ENCODE results near the gene IKZF4.
"Not testable (repeated sequence)": the region's sequence is repeated elsewhere in the genome, so short reads cannot be mapped to it uniquely, and the experiment has no call there.

The IKZF4 gene

DNA sequence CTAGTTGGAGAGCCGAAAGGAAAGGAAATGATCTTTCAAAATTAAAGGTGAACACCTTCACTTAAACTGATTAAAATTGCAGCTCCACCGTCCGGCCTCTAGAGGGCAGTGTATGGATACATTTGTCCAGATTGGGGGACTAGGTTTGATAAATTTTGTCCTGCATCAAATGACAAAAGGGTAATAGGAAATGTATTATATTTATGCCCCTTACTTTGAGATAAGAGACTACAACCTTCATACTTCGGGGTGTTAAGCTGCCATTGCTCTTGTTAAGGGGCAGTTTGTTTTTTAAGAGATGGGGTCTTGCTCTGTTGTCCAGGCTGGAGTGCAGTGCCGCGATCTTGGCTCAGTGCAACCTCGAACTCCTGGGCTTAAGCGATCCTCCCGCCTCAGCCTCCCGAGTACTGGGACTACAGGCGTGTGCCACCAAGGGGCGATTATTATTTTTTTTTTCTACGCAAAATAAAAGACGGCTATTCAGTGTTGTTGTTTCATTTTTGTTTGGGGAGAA, 24.6 kb upstream of the IKZF4 start:
- no peak overlapping the region for H3K27ac ChIP-seq (ENCODE audit: low read depth, low read length)
- 0 out of 2 replicates have a peak, but pooled peaks cover 3% of the 10 kb centered on the region for H3K36me3 ChIP-seq (ENCODE audit: low read length)
- no peak overlapping the region for H3K4me2 ChIP-seq (ENCODE audit: low read depth, low read length, poor library complexity, severe bottlenecking)

DNA sequence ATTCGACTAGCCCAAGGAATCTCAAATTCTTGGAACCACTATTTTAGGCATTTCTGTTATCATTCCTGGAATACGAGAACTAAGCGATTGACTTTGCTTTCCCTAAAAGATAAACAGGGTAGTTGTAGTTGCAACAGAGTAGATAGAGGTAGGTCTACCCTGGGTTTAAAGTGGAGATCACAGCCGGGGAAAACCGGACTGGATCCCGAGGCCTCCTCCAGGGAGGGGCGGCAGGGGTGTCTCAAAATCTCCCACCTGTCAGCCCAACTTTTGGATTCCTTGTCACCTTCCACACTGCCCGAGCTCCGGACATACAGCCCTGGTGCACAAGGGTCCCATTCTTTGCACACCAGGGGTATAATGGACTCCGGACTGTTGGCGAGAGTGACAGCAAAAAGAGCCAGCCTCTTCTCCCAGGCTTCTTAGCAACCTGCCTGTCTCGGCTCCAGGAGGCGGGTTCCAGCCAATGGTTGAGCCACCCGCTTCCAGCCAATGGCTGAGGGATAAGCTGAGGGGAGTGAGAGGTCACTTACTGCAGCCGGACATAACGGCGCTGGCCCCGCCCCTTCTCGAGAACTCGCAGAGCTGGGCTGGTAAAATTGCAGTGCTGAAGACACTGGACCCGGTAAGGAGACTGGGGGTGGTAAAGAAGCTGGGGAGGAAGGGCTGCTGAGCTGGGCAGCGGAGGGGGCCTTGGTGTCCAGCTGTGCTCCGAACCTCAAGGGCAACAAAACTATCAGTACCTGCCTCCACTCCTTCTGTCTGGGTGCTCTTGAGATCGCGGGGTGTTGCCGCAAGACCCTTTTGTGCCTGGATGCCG, 23.9 kb upstream of the IKZF4 start, which contains the start of gene SUOX:
SUOX (plus strand) TSS at position 562 of the 820 bp plus-strand sequence. CDS start 4,946 bp downstream, outside the sequence.
- H3K36me3 ChIP-seq (ENCODE audit: low read length): 0 out of 2 replicates have a peak, but pooled peaks cover 3% of the 10 kb centered on the region
- no peak within 1 kb of the TSS for H3K27ac ChIP-seq (ENCODE audit: low read depth, low read length)
- H3K4me2 ChIP-seq (ENCODE audit: low read depth, low read length, poor library complexity, severe bottlenecking): no peak within 1 kb of the TSS
- H3K79me2 ChIP-seq (ENCODE audit: insufficient read depth, low read length): no peaks in the 10 kb centered on the region
- no peaks in the 10 kb centered on the region for H3K9me3 ChIP-seq (ENCODE audit: insufficient read depth, low read length)
- no peaks in the 10 kb centered on the region for H4K20me1 ChIP-seq (ENCODE audit: low read depth, low read length)
- H3K9ac ChIP-seq (ENCODE audit: low read length): no peak within 1 kb of the TSS
- H2AFZ ChIP-seq (ENCODE audit: low read depth, low read length, severe bottlenecking): no peak within 1 kb of the TSS
- H3K9me2 ChIP-seq (replicated peaks; ENCODE audit: insufficient read depth, low read length): no peaks in the 10 kb centered on the region
- TF ChIP-seq, protein P1, sequence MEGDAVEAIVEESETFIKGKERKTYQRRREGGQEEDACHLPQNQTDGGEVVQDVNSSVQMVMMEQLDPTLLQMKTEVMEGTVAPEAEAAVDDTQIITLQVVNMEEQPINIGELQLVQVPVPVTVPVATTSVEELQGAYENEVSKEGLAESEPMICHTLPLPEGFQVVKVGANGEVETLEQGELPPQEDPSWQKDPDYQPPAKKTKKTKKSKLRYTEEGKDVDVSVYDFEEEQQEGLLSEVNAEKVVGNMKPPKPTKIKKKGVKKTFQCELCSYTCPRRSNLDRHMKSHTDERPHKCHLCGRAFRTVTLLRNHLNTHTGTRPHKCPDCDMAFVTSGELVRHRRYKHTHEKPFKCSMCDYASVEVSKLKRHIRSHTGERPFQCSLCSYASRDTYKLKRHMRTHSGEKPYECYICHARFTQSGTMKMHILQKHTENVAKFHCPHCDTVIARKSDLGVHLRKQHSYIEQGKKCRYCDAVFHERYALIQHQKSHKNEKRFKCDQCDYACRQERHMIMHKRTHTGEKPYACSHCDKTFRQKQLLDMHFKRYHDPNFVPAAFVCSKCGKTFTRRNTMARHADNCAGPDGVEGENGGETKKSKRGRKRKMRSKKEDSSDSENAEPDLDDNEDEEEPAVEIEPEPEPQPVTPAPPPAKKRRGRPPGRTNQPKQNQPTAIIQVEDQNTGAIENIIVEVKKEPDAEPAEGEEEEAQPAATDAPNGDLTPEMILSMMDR (IDR thresholded peaks at IDR 0.05; ENCODE audit: insufficient read depth, low read length, poor library complexity, severe bottlenecking): no peak
- TF ChIP-seq EZH2phosphoT487 (conservative IDR thresholded peaks at IDR 0.05; ENCODE audit: low read length): no peak
- no peaks in the 10 kb centered on the region for H3K27me3 ChIP-seq (ENCODE audit: low read length)
- H3K4me3 ChIP-seq (ENCODE audit: insufficient read depth, low read length, poor library complexity, severe bottlenecking): no peak within 1 kb of the TSS
- H3F3A ChIP-seq (ENCODE audit: insufficient read depth): peaks cover 9% of the 10 kb centered on the region; the same call in 1 of the 2 replicates

More for the DNA sequence above, 24.6 kb upstream of the IKZF4 start:
- H4K20me1 ChIP-seq (ENCODE audit: low read depth, low read length): no peaks in the 10 kb centered on the region
- H3K79me2 ChIP-seq (ENCODE audit: insufficient read depth, low read length): no peaks in the 10 kb centered on the region
- no peak overlapping the region for H3K9ac ChIP-seq (ENCODE audit: low read length)
- H3K9me3 ChIP-seq (ENCODE audit: insufficient read depth, low read length): no peaks in the 10 kb centered on the region
- H3F3A ChIP-seq (ENCODE audit: insufficient read depth): peaks cover 9% of the 10 kb centered on the region; the same call in 1 of the 2 replicates
- no peak overlapping the region for H2AFZ ChIP-seq (ENCODE audit: low read depth, low read length, severe bottlenecking)
- H3K4me3 ChIP-seq (ENCODE audit: insufficient read depth, low read length, poor library complexity, severe bottlenecking): no peak overlapping the region
- H3K27me3 ChIP-seq (ENCODE audit: low read length): no peaks in the 10 kb centered on the region
- TF ChIP-seq, protein P1 (IDR thresholded peaks at IDR 0.05; ENCODE audit: insufficient read depth, low read length, poor library complexity, severe bottlenecking): peak; percentile 94
- TF ChIP-seq EZH2phosphoT487 (conservative IDR thresholded peaks at IDR 0.05; ENCODE audit: low read length): no peak
- H3K9me2 ChIP-seq (replicated peaks; ENCODE audit: insufficient read depth, low read length): no peaks in the 10 kb centered on the region

DNA sequence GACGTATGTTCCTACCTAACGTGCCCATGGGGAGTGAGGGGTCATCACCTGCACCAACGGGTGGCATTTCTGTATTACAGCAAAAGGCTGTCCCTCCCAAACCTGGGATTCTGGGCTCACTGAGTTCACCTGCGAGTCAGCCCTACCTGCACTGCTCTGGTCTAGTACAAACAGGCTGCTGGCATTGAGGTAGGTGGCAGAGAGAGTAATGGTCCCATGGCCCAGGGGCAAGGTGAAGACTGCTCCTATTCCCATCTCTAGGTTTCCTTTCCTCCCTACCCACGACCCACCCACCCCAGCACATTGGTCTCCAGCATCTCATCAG, 23.3 kb upstream of the IKZF4 start:
- H3K79me2 ChIP-seq (ENCODE audit: insufficient read depth, low read length): no peaks in the 10 kb centered on the region
- H3F3A ChIP-seq (ENCODE audit: insufficient read depth): peaks cover 9% of the 10 kb centered on the region; the same call in 1 of the 2 replicates
- H3K4me3 ChIP-seq (ENCODE audit: insufficient read depth, low read length, poor library complexity, severe bottlenecking): no peak overlapping the region
- no peak for TF ChIP-seq EZH2phosphoT487 (conservative IDR thresholded peaks at IDR 0.05; ENCODE audit: low read length)
- TF ChIP-seq, protein P1 (IDR thresholded peaks at IDR 0.05; ENCODE audit: insufficient read depth, low read length, poor library complexity, severe bottlenecking): no peak
- no peaks in the 10 kb centered on the region for H4K20me1 ChIP-seq (ENCODE audit: low read depth, low read length)
- no peak overlapping the region for H2AFZ ChIP-seq (ENCODE audit: low read depth, low read length, severe bottlenecking)
- H3K4me2 ChIP-seq (ENCODE audit: low read depth, low read length, poor library complexity, severe bottlenecking): no peak overlapping the region
- H3K9me2 ChIP-seq (replicated peaks; ENCODE audit: insufficient read depth, low read length): no peaks in the 10 kb centered on the region
- H3K27me3 ChIP-seq (ENCODE audit: low read length): no peaks in the 10 kb centered on the region
- no peak overlapping the region for H3K9ac ChIP-seq (ENCODE audit: low read length)
- H3K9me3 ChIP-seq (ENCODE audit: insufficient read depth, low read length): no peaks in the 10 kb centered on the region
- H3K27ac ChIP-seq (ENCODE audit: low read depth, low read length): no peak overlapping the region
- 0 out of 2 replicates have a peak, but pooled peaks cover under 1% of the 10 kb centered on the region for H3K36me3 ChIP-seq (ENCODE audit: low read length)

DNA sequence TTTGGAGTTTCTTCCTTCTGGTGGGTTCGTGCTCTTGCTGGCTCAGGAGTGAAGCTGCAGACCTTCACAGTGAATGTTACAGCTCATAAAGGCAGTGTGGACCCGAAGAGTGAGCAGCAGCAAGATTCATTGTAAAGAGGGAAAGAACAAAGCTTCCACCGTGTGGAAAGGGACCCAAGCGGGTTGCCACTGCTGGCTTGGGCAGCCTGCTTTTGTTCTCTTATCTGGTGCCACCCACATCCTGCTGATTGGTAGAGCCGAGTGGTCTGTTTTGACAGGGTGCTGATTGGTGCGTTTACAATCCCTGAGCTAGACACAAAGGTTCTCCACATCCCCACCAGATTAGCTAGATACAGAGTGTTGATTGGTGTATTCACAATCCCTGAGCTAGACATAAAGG, 21.3 kb upstream of the IKZF4 start:
- H2AFZ ChIP-seq (ENCODE audit: low read depth, low read length, severe bottlenecking); H3K27ac ChIP-seq (ENCODE audit: low read depth, low read length); H3F3A ChIP-seq (ENCODE audit: insufficient read depth); H3K36me3 ChIP-seq (ENCODE audit: low read length); H3K9ac ChIP-seq (ENCODE audit: low read length); H3K4me3 ChIP-seq (ENCODE audit: insufficient read depth, low read length, poor library complexity, severe bottlenecking); H3K9me2 ChIP-seq (replicated peaks; ENCODE audit: insufficient read depth, low read length); H3K9me3 ChIP-seq (ENCODE audit: insufficient read depth, low read length); H3K79me2 ChIP-seq (ENCODE audit: insufficient read depth, low read length); H4K20me1 ChIP-seq (ENCODE audit: low read depth, low read length); H3K27me3 ChIP-seq (ENCODE audit: low read length); H3K4me2 ChIP-seq (ENCODE audit: low read depth, low read length, poor library complexity, severe bottlenecking): not testable (repeated sequence)

DNA sequence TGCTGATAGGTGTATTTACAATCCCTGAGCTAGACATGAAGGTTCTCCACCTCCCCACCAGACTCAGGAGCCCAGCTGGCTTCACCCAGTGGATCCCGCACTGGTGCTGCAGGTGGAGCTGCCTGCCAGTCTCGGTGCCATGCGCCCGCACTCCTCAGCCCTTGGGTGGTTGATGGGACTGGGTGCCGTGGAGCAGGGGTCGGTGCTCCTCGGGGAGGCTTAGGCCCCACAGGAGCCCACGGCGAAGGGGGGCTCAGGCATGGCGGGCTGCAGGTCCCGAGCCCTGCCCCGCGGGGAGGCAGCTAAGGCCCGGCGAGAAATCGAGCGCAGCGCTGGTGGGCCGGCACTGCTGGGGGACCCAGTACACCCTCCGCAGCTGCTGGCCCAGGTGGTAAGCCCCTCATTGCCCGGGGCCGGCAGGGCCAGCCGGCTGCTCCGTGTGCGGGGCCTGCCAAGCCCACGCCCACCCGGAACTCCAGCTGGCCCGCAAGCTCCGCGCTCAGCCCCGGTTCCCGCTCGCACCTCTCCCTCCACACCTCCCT, 20.8 kb upstream of the IKZF4 start:
- not testable (repeated sequence) for H3K4me2 ChIP-seq (ENCODE audit: low read depth, low read length, poor library complexity, severe bottlenecking); H3K9me3 ChIP-seq (ENCODE audit: insufficient read depth, low read length); H3K9me2 ChIP-seq (replicated peaks; ENCODE audit: insufficient read depth, low read length); H3K27ac ChIP-seq (ENCODE audit: low read depth, low read length); H3K79me2 ChIP-seq (ENCODE audit: insufficient read depth, low read length); H3F3A ChIP-seq (ENCODE audit: insufficient read depth); H4K20me1 ChIP-seq (ENCODE audit: low read depth, low read length); H2AFZ ChIP-seq (ENCODE audit: low read depth, low read length, severe bottlenecking); H3K4me3 ChIP-seq (ENCODE audit: insufficient read depth, low read length, poor library complexity, severe bottlenecking); H3K27me3 ChIP-seq (ENCODE audit: low read length); H3K36me3 ChIP-seq (ENCODE audit: low read length); H3K9ac ChIP-seq (ENCODE audit: low read length)

Measured in SU-DHL-6 (cell line).